COLO829 (cell line): ENCODE measurements around the gene TEX2.
"Not testable (repeated sequence)": the region's sequence is repeated elsewhere in the genome, so short reads cannot be mapped to it uniquely, and the experiment has no call there.

Experiments used
- DNase-seq: peaks from one replicate; pipeline ENCODE4 v3.0.0; 2012; ENCODE audit warnings: low spot score

Gene TEX2

GRCh38 chr17:64212122-64212521 is 50.9 kb downstream of the TEX2 start:
- no peak for DNase-seq

- no peak for DNase-seq
Measured at GRCh38 chr17:64209983-64210382, 53.1 kb downstream of the TEX2 start.

GRCh38 chr17:64209356-64209941 is 53.6 kb downstream of the TEX2 start:
- DNase-seq, result no peak

- DNase-seq, result not testable (repeated sequence)
Measured at GRCh38 chr17:64208656-64209055, 54.4 kb downstream of the TEX2 start.

GRCh38 chr17:64205804-64206203 is 57.3 kb downstream of the TEX2 start:
- no peak for DNase-seq

- DNase-seq, result no peak
Measured at GRCh38 chr17:64203630-64204029, 59.4 kb downstream of the TEX2 start.

GRCh38 chr17:64202683-64203344 is 60.2 kb downstream of the TEX2 start:
- peak; percentile 90 for DNase-seq

GRCh38 chr17:64200080-64201032 is 62.7 kb downstream of the TEX2 start:
- DNase-seq, result no peak

- DNase-seq, result no peak
Measured at GRCh38 chr17:64198331-64199090, 64.5 kb downstream of the TEX2 start.

GRCh38 chr17:64196601-64197000 is 66.5 kb downstream of the TEX2 start:
- DNase-seq, result no peak

- DNase-seq, result no peak
Measured at GRCh38 chr17:64193561-64193960, 69.5 kb downstream of the TEX2 start.

- DNase-seq, result no peak
Measured at GRCh38 chr17:64192589-64192988, 70.5 kb downstream of the TEX2 start.

- no peak for DNase-seq
Measured at GRCh38 chr17:64190472-64190871, 72.6 kb downstream of the TEX2 start.

GRCh38 chr17:64188088-64188487 is 75.0 kb downstream of the TEX2 start:
- no peak for DNase-seq

GRCh38 chr17:64187093-64187895 is 75.8 kb downstream of the TEX2 start:
- DNase-seq, result no peak

GRCh38 chr17:64186171-64187092 is 76.6 kb downstream of the TEX2 start:
- no peak for DNase-seq

GRCh38 chr17:64185557-64185956 is 77.5 kb downstream of the TEX2 start:
- DNase-seq, result not testable (repeated sequence)

- DNase-seq, result no peak
Measured at GRCh38 chr17:64185101-64185500, 78.0 kb downstream of the TEX2 start.

GRCh38 chr17:64183815-64184214 is 79.2 kb downstream of the TEX2 start:
- DNase-seq, result no peak

GRCh38 chr17:64182325-64183012 is 80.6 kb downstream of the TEX2 start:
- DNase-seq, result no peak
